ENCODE measurements around the gene TMEM109. TPM values are rescaled to one million over a fixed set of nuclear protein-coding genes. Genes with fewer than 3 reads are reported as not detected.

TMEM109 gene
- total RNA-seq, 3 donors from 2014 or later = 184 to 216 (median 204) TPM

DNA sequence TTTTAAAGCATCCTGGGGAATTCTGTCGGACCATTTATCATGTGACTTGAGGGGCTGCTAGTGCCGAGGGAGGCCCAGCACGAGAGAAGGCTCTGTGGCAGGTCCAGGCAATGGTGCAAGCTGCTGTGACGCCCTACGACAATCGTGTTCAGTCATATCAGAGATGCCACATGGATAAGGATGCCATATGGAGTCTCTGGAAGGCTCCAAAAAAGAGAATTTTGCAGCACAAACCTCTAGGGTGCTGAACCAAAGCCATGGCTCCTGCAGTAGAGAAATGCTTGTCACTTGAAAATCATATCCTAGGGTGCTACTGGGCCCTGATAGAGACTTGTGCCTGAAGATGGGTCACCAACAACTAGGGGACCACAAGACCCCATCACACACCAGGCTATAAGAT is 50.8 kb downstream of the TMEM109 start:
- no peak overlapping the region for H3K4me3 Mint-ChIP-seq
- no peaks in the 10 kb centered on the region for H3K36me3 Mint-ChIP-seq (ENCODE audit: insufficient read depth)
- H3K4me1 Mint-ChIP-seq (ENCODE audit: low read depth) = no peaks in the 10 kb centered on the region
- H3K27me3 Mint-ChIP-seq (ENCODE audit: low read depth) = no peaks in the 10 kb centered on the region
- peaks cover 5% of the 10 kb centered on the region for H3K9me3 Mint-ChIP-seq
- DNase-seq (no peak), ATAC-seq (no peak)

DNA sequence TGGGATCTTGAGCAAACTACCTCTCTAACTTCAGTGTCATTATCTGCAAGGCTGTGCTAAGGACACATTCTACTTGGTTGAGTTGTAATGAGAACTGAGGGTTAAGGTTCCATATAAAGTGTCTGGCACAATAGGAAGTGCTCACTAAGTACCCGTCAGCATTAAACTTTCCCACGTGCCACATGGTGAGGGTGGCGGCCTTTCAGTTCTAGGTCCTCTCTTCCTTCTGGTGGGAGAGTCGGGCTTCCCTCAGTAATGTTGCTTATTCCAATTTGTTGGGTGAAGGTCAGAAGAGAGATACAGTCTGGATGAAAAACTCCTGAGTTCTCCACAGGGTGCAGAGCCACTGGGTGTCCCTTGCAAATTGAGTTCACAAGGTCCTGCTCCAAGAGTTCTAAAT is 52.9 kb downstream of the TMEM109 start:
- ATAC-seq (no peak), DNase-seq (no peak)
- Mint-ChIP-seq H3K27me3 (ENCODE audit: low read depth) (no peaks in the 10 kb centered on the region), H3K36me3 (ENCODE audit: insufficient read depth) (no peaks in the 10 kb centered on the region), H3K4me3 (no peak overlapping the region), H3K4me1 (ENCODE audit: low read depth) (peaks cover 15% of the 10 kb centered on the region), H3K9me3 (peaks cover 5% of the 10 kb centered on the region)

GRCh38 chr11:60968223-60968622 is 54.3 kb downstream of the TMEM109 start:
- Mint-ChIP-seq H3K27me3 (ENCODE audit: low read depth) (no peaks in the 10 kb centered on the region), H3K36me3 (ENCODE audit: insufficient read depth) (peaks cover 4% of the 10 kb centered on the region), H3K9me3 (peaks cover 5% of the 10 kb centered on the region), H3K4me1 (ENCODE audit: low read depth) (peaks cover 15% of the 10 kb centered on the region), H3K4me3 (no peak overlapping the region)
- DNase-seq (no peak), ATAC-seq (no peak)

- peak; percentile 83 for DNase-seq
- Mint-ChIP-seq H3K27me3 (ENCODE audit: low read depth) (no peaks in the 10 kb centered on the region), H3K36me3 (ENCODE audit: insufficient read depth) (peaks cover 23% of the 10 kb centered on the region), H3K4me1 (ENCODE audit: low read depth) (peaks cover 24% of the 10 kb centered on the region), H3K9me3 (peaks cover 5% of the 10 kb centered on the region), H3K4me3 (peak overlapping the region; percentile 96)
- ATAC-seq = peak; percentile 46 to 59
These were observed 56.4 kb downstream of the TMEM109 start for GRCh38 chr11:60970369-60970774.

DNA sequence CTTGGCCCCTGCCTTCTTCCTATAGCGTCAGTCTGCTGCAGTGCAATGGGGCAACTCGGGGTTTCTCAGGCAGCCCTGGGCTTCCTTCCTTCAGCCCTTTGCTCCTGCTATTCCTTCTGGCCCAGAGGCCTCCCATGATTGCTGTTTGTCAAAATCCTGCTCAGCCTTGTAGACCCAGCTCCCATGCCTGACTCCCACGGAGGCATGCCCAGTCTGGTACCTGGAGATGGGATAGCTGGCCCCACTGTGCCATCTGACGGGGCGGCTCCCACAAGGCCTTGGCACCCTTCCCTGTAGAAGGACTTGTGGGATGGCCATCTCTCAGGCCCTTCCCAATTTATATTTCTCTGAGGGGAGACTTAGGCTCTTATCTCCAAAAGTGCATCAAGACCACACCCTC is 56.9 kb downstream of the TMEM109 start:
- Mint-ChIP-seq H3K36me3 (ENCODE audit: insufficient read depth) (peaks cover 25% of the 10 kb centered on the region), H3K4me3 (peak overlapping the region; percentile 96), H3K4me1 (ENCODE audit: low read depth) (peaks cover 25% of the 10 kb centered on the region), H3K27me3 (ENCODE audit: low read depth) (no peaks in the 10 kb centered on the region), H3K9me3 (peaks cover 5% of the 10 kb centered on the region)
- no peak for ATAC-seq
- DNase-seq = no peak

DNA sequence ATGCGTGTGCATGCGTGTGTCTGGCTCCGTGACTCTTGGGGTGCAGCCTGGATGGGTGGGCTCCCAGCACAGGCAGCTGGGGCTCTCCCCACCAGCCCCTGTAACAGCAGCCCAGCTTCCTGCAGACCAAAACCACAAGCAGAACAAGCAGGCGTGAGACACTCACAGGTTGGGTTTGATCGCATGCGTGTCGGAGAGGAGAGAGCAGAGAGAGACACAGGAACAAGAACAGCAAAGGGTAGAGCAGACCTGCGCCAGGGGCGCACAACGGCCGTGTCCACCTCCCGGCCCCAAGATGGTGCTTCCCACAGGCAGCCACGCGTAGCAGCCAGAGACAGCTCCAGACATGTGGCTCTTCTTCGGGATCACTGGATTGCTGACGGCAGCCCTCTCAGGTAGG is 57.6 kb downstream of the TMEM109 start, which contains the start of gene CD6:
Gene CD6, plus strand, starts transcription at position 161 of the 400 bp plus-strand sequence. Its CDS starts 186 bp downstream, at position 347.
- Mint-ChIP-seq H3K9me3 (peaks cover 5% of the 10 kb centered on the region), H3K4me3 (peak within 1 kb of the TSS; percentile 96), H3K27me3 (ENCODE audit: low read depth) (no peaks in the 10 kb centered on the region), H3K4me1 (ENCODE audit: low read depth) (peaks cover 31% of the 10 kb centered on the region), H3K36me3 (ENCODE audit: insufficient read depth) (peaks cover 31% of the 10 kb centered on the region)
- peak; percentile 77 to 80 for ATAC-seq
- DNase-seq = peak; percentile 62

DNA sequence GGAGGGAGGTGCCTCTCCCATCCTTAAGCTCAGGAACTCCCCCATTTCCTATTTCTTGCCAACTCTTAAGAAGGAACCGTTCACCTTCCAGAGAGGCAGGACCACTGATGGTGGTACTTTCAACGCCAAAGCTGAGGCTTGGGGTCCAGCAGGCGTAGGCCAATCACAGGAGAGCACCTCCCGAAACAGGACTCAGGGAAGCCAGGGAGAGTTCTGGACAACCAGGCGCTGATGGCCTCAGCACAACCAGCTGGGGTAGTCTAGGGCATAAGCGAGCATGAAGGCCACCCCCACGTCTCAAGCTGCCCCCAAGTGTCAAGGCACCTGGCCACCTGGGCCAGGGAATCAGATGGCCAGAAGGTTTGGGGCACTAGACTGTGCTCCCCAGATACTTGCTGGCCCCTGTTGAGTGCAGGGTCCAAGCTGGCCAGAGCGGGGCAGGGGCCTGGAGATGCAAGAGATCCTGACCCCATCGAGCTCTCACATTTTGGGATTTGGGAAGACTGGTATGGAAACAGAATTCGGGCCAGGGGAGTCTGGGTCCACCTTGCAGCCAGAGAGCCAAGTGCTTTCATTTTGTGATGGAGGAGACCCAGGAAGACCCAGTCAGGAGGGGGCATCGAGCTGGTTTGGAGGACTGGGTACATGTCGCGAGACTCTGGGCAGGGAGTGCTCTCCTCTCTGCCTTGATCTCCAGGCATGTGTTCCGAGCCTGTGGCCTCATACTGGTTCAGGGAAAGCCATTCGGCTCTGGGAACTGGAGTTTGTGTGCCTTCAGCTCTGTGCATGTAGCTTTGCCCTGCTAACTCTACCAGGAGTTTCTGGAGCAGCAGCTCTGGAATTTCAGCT is 58.4 kb downstream of the TMEM109 start:
- H3K36me3 Mint-ChIP-seq (ENCODE audit: insufficient read depth) = peaks cover 39% of the 10 kb centered on the region
- H3K4me3 Mint-ChIP-seq = peak overlapping the region; percentile 96
- ATAC-seq = peak; percentile 25 to 34
- H3K9me3 Mint-ChIP-seq = peaks cover 5% of the 10 kb centered on the region
- no peak for DNase-seq
- peaks cover 40% of the 10 kb centered on the region for H3K4me1 Mint-ChIP-seq (ENCODE audit: low read depth)
- H3K27me3 Mint-ChIP-seq (ENCODE audit: low read depth) = no peaks in the 10 kb centered on the region

Other genes starting within 250 kb of the TMEM109 start
- not detected for gene MS4A8, start 214.5 kb upstream of the TMEM109 start, total RNA-seq
- not detected for gene MS4A18, start 189.4 kb upstream of the TMEM109 start, total RNA-seq
- not detected for gene MS4A15, start 157.3 kb upstream of the TMEM109 start, total RNA-seq
- gene MS4A10, start 128.8 kb upstream of the TMEM109 start, total RNA-seq = not detected
- 100 to 1,000 TPM; 182 to 218 (median 190) TPM for gene CCDC86, start 72.0 kb upstream of the TMEM109 start, total RNA-seq
- under 1 TPM; 0.23 to 0.45 (median 0.35) TPM for gene PTGDR2, start 58.2 kb upstream of the TMEM109 start, total RNA-seq
- gene ZP1, start 46.6 kb upstream of the TMEM109 start, total RNA-seq = not detected
- gene PRPF19, start 7.6 kb upstream of the TMEM109 start, total RNA-seq = 100 to 1,000 TPM; 297 to 335 (median 311) TPM
- 1 to 10 TPM in 2 of 3 donors, under 1 TPM in 1; 0.84 to 1.4 (median 1.4) TPM for gene TMEM132A, start 10.3 kb downstream of the TMEM109 start, total RNA-seq
- 1 to 10 TPM; 3.8 to 6.1 (median 5.5) TPM for gene SLC15A3, start 38.0 kb downstream of the TMEM109 start, total RNA-seq
- gene CD6, start 57.5 kb downstream of the TMEM109 start, total RNA-seq = 100 to 1,000 TPM; 638 to 711 (median 642) TPM
- gene CD5, start 188.3 kb downstream of the TMEM109 start, total RNA-seq = 100 to 1,000 TPM; 318 to 420 (median 359) TPM
- gene VPS37C, start 247.3 kb downstream of the TMEM109 start, total RNA-seq = 10 to 100 TPM; 16.1 to 18.4 (median 17.0) TPM

All from activated T-cell treated with anti-CD3 and anti-CD28 coated beads, Interleukin-2, amount 50 U/mL, for 4 hours (primary cell).